Astrocyte (in vitro differentiated cells and primary cell): Measurements from ENCODE around the gene AMH. TPM values are rescaled to one million over a fixed set of nuclear protein-coding genes. Genes with fewer than 3 reads are reported as not detected.
"Not testable (repeated sequence)": the region's sequence is repeated elsewhere in the genome, so short reads cannot be mapped to it uniquely, and the experiment has no call there.

ENCODE experiments used
- DNase-seq: peaks from one replicate; pipeline ENCODE4 v3.0.0-alpha.2; 2010; ENCODE audit warnings: low read depth
- FAIRE-seq: peaks from 2 replicates; lab custom pipeline; 2011; peaks lifted over from hg19 to GRCh38; lab: Jason Lieb, UNC
- H2AFZ ChIP-seq: 2 replicates; pipeline ENCODE4 v1.6.0; 2012; ENCODE audit warnings: low read depth, low read length, inconsistent platforms
- H3K27ac ChIP-seq: 2 replicates; pipeline ENCODE4 v1.5.1; 2011; ENCODE audit warnings: low read depth, low read length, inconsistent platforms
- H3K27me3 ChIP-seq: 2 replicates; pipeline ENCODE4 v1.6.0; 2011; ENCODE audit warnings: low read length, inconsistent platforms; ENCODE audit not compliant: insufficient read depth
- H3K36me3 ChIP-seq: 2 replicates; pipeline ENCODE4 v1.5.1; 2011; ENCODE audit warnings: low read length, inconsistent platforms; ENCODE audit not compliant: insufficient read depth
- H3K4me1 ChIP-seq: 2 replicates; pipeline ENCODE4 v1.5.1; 2011; ENCODE audit warnings: low read length, inconsistent platforms; ENCODE audit not compliant: insufficient read depth
- H3K4me2 ChIP-seq: 2 replicates; pipeline ENCODE4 v1.6.0; 2012; ENCODE audit warnings: low read length, inconsistent platforms
- H3K4me3 ChIP-seq: 2 replicates; pipeline ENCODE4 v1.5.1; 2011; ENCODE audit warnings: low read depth, mild to moderate bottlenecking, low read length, inconsistent platforms; ENCODE audit not compliant: insufficient read depth
- H3K79me2 ChIP-seq: 2 replicates; pipeline ENCODE4 v1.6.0; 2012; ENCODE audit warnings: mild to moderate bottlenecking, low read length, inconsistent platforms; ENCODE audit not compliant: insufficient read depth
- H3K9ac ChIP-seq: 2 replicates; pipeline ENCODE4 v1.6.0; 2012; ENCODE audit warnings: mild to moderate bottlenecking, low read length, inconsistent platforms
- H3K9me3 ChIP-seq: 2 replicates; pipeline ENCODE4 v1.5.1; 2012; ENCODE audit warnings: low read depth, mild to moderate bottlenecking, low read length, inconsistent platforms; ENCODE audit not compliant: insufficient read depth
- H4K20me1 ChIP-seq: 2 replicates; pipeline ENCODE4 v1.6.0; 2012; ENCODE audit warnings: low read length, inconsistent platforms; ENCODE audit not compliant: insufficient read depth
- H3K27ac Mint-ChIP-seq: one replicate; pipeline ENCODE4 v1.8.0; 2021; ENCODE audit warnings: mild to moderate bottlenecking, mixed read lengths; ENCODE audit not compliant: unreplicated experiment
- H3K27me3 Mint-ChIP-seq: one replicate; pipeline ENCODE4 v1.8.0; 2021; ENCODE audit warnings: low read depth, mixed read lengths; ENCODE audit not compliant: unreplicated experiment
- H3K36me3 Mint-ChIP-seq: one replicate; pipeline ENCODE4 v1.8.0; 2021; ENCODE audit warnings: low read depth, mixed read lengths; ENCODE audit not compliant: unreplicated experiment
- H3K4me1 Mint-ChIP-seq: one replicate; pipeline ENCODE4 v1.8.0; 2021; ENCODE audit warnings: low read depth, mixed read lengths; ENCODE audit not compliant: unreplicated experiment
- H3K4me3 Mint-ChIP-seq: one replicate; pipeline ENCODE4 v1.8.0; 2021; ENCODE audit warnings: mild to moderate bottlenecking, moderate library complexity, mixed read lengths; ENCODE audit not compliant: unreplicated experiment
- H3K9me3 Mint-ChIP-seq: one replicate; pipeline ENCODE4 v1.8.0; 2021; ENCODE audit warnings: mild to moderate bottlenecking, mixed read lengths; ENCODE audit not compliant: unreplicated experiment
- CTCF ChIP-seq: IDR thresholded peaks from 2 replicates; pipeline ENCODE4 v1.5.1; 2011; ENCODE audit warnings: low read depth, mild to moderate bottlenecking, inconsistent platforms, low read length, moderate library complexity; ENCODE audit not compliant: insufficient read depth
- EZH2 ChIP-seq: IDR thresholded peaks from 2 replicates; pipeline ENCODE4 v1.6.1; 2012; ENCODE audit warnings: mild to moderate bottlenecking, low read length, inconsistent platforms; ENCODE audit not compliant: insufficient read depth
- total RNA-seq: library from RNA; stranded (reverse); gene quantifications from 2 replicates; pipeline ENCODE4 v1.2.1, GENCODE V29; 2021

AMH gene
- total RNA-seq, 1 donor from 2014 or later: 4.6 TPM

GRCh38 chr19:2280633-2281264 is 31.6 kb downstream of the AMH start:
- Histone ChIP-seq H3K4me2 (no peak overlapping the region), H3K79me2 (peaks cover under 1% of the 10 kb centered on the region), H3K27ac (no peak overlapping the region), H3K4me3 (no peak overlapping the region), H3K9me3 (no peaks in the 10 kb centered on the region), H4K20me1 (peaks cover 16% of the 10 kb centered on the region), H3K36me3 (no peaks in the 10 kb centered on the region), H2AFZ (no peak overlapping the region), H3K4me1 (peaks cover 6% of the 10 kb centered on the region), H3K9ac (no peak overlapping the region), H3K27me3 (no peaks in the 10 kb centered on the region)
- peaks cover 9% of the 10 kb centered on the region for H3K27me3 Mint-ChIP-seq
- FAIRE-seq (no peak), DNase-seq (no peak)
- H3K9me3 Mint-ChIP-seq: no peaks in the 10 kb centered on the region
- TF ChIP-seq CTCF (no peak), EZH2 (no peak)
- peaks cover 2% of the 10 kb centered on the region for H3K36me3 Mint-ChIP-seq
- H3K4me3 Mint-ChIP-seq: no peak overlapping the region
- no peak overlapping the region for H3K27ac Mint-ChIP-seq
- H3K4me1 Mint-ChIP-seq: peaks cover 3% of the 10 kb centered on the region

- H3K9me3 Mint-ChIP-seq, H3K27ac ChIP-seq, H3K9me3 ChIP-seq, H3K4me1 Mint-ChIP-seq, H3K79me2 ChIP-seq, H3K27me3 ChIP-seq, H3K36me3 Mint-ChIP-seq, DNase-seq, H3K36me3 ChIP-seq, H3K27ac Mint-ChIP-seq, H3K4me3 Mint-ChIP-seq, FAIRE-seq, H3K4me1 ChIP-seq, H2AFZ ChIP-seq: not testable (repeated sequence)
- peaks cover 16% of the 10 kb centered on the region for H4K20me1 ChIP-seq
- peaks cover 15% of the 10 kb centered on the region for H3K27me3 Mint-ChIP-seq
- peak overlapping the region; percentile 79 for H3K4me2 ChIP-seq
- peak overlapping the region; percentile 30 for H3K9ac ChIP-seq
- H3K4me3 ChIP-seq: peak overlapping the region; percentile 30
Observed at GRCh38 chr19:2281265-2282061, 32.3 kb downstream of the AMH start.

- Histone ChIP-seq H3K27me3 (peaks cover 2% of the 10 kb centered on the region), H4K20me1 (peaks cover 19% of the 10 kb centered on the region), H2AFZ (peak within 1 kb of the TSS; percentile 11), H3K4me1 (peaks cover 6% of the 10 kb centered on the region), H3K36me3 (no peaks in the 10 kb centered on the region), H3K9me3 (no peaks in the 10 kb centered on the region), H3K9ac (peak within 1 kb of the TSS; percentile 30), H3K79me2 (no peaks in the 10 kb centered on the region), H3K4me3 (peak within 1 kb of the TSS; percentile 30), H3K27ac (no peak within 1 kb of the TSS), H3K4me2 (peak within 1 kb of the TSS; percentile 79)
- Mint-ChIP-seq H3K27ac (peak within 1 kb of the TSS; percentile 41), H3K9me3 (no peaks in the 10 kb centered on the region), H3K4me1 (peaks cover 3% of the 10 kb centered on the region), H3K27me3 (peaks cover 20% of the 10 kb centered on the region), H3K4me3 (peak within 1 kb of the TSS; percentile 72), H3K36me3 (peaks cover under 1% of the 10 kb centered on the region)
- FAIRE-seq (no peak), DNase-seq (peak; percentile 27)
- no peak for TF ChIP-seq EZH2
- TF ChIP-seq CTCF: no peak
Observed at GRCh38 chr19:2282062-2282861, 33.1 kb downstream of the AMH start, which contains the start of gene PEAK3. TSS of gene PEAK3 (minus strand) at chr19:2282175. CDS start at chr19:2280931, 1,244 bp downstream.
